GM19463 (cell line): ENCODE measurements around the gene PAM.
A peak's percentile ranks its signal among the peaks of the same experiment; 100 is the strongest.

Source experiments
- ATAC-seq: cut with Tn5 transposase; IDR thresholded peaks from one replicate; pipeline ENCODE4 v1.9.1; 2021; ENCODE audit warnings: mild to moderate bottlenecking, moderate library complexity; ENCODE audit not compliant: unreplicated experiment

Gene PAM

DNA sequence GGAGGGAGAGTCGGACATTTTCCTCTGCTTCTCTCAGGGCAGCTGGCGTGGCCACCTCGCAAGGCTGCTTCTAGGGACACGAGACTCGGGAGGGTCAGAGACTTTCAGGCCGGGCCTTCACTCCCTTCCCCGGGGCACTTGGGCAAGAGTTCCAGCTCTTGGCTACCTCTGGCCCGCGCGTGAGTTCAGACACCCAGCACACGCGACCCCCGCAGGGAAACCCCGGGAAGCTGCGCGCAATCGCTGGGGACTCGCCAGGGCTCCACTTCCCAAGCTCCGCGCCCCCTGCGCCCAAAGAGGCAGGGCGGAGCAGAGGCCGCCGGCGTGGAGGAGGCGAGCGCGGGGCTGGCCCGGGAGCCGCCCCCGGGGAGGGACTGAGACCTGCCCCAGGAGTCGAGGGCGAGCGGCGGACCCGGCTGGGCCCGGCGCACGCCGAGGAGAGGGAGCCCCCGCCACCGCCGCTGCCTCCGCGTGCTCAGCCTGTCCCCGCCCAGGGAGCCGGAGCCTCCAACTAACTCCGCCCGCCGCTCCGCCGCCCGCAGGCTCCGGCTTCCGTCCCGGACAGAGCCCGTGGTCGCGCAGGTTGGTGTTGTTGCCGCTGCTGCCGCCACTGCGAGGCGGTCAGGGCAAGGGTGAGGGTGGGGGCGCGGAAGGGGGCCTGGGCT is at the start of gene PAM:
Gene PAM (plus strand): TSS at position 539 of the 665 bp plus-strand sequence. CDS start 110,891 bp downstream, outside the sequence.
- ATAC-seq, result peak; percentile 82

DNA sequence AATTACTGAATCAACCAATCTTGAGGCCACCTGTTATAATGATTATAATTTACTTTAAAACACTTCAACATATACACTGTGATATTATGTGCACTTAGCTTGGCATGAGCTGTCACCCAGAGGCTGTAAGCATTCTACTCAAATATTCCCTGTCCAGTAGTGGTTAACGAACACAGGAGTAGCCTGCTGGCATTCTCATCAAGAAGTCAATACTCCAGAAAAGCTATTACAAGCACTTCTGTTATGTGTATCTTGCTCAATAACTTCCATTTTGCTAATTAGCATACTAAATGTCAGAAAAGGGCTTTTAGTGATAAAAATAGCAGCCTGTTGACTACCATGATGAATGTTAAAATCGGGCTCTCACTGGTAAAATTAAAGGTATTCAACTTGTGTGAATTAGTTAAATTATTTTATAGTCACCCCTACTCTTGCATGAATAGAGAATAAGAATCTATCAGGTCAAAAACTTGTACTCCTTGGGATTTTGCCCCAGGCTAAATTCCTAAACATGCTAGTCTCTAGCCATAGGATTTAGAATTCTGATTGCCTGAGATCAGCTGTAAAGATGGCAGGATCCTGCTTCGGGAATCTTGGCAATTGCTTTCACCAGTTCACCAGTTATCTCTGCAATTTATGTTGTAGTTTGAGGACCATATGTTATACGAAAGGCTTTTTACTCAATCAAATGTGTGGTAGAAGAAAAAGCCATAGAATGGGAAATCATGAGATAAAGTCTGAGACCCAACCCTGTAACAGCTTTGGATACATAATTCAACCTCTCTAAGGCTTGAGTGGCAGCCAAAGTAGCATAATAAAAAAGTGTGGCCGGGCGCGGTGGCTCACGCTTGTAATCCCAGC is 43.4 kb upstream of the PAM start:
- ATAC-seq, result no peak

DNA sequence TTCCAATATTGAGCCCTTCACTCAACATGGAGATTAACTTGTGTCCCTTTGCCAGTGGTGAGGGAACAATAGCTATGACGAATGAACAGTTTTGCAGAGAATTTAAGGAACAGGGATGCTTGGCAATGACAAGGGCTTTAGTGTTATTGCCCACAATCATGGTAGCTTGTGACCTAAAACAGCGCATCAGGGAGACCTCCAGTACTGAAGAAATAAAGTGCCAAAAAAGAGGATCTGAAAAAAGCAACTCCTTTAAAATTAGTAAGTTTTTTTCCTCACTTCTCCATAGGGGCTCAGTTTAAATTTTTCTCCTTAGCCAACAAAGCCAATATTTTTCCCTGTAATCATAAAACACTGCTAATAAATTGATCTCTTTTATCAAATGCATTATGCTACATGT is 41.8 kb upstream of the PAM start:
- peak; percentile 8 for ATAC-seq

DNA sequence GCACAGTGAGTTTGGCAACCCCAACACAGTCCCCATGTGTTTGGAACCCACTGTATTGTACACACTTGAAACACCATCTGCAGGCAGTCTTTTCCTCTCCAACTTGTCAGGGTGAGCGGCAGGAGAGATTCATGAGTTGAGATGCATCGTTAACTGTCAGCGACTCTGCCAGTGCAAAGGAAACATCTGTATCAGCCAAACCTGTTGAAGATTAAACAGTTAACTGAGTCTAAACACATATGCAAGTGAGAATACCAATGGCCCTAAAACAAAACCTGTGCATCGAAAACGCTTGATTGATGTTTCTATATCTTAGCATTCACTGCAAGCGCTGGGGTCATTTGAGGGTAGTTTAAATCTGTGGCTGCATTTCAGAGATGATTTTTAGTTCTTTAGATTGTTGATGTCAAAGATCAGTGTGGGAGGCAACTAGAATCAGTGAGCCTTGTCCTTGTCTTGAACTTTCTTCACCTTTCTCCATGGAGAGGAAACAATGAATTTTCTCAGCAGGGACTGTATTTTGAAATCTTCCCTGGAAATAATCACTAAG is 41.3 kb upstream of the PAM start:
- ATAC-seq, result peak; percentile 85

DNA sequence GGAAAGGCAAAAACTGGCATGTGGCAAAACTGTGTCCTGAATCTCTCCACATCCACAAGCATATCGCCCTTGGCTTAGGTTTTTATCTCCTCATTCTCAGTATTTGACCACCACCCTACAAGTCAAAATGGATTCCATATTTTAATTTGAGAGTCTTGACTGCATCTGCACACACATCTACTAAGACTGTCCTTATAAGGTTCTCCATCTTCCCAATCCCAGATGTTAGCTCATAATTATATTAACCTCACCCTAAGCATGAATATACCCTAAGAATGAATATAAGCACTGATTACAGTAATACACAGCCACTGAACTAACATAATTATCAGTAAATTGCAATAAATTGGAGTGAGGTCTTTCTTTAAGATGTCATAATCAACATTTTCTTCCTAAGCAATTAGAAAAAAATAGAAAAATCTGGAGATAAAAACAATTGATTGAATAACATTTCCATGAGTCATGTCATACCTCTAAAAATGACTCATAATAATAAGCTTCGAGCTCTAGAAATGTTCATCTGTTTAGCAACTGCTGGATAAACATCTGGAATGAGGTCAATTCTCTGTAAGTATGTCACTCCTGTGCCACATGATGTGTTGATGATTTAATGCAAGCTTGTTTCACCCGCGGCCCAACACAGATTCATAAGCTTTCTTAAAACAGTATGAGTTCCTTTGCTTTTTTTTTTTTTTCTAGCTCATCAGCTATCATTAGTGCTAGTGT is 39.9 kb upstream of the PAM start:
- ATAC-seq, result no peak

DNA sequence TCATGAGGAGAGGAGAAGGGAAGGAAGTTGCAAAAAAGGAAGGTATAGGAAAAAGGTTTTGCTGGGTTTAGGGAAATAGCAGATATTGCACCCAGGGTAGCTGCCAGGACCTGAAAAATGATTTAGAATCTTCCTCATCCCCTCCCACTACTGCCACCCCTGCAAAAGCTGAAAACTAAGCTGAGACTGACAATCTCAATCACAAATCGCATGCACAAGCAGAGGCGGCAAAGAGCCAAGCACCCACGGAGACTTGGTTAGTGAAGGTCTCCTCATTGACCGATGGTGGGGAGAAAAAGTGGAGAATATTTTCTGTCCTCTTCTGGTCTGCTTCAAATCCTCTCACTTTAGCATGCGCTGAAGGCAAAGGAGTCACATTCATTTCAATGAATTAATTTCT is 39.1 kb upstream of the PAM start:
- no peak for ATAC-seq

DNA sequence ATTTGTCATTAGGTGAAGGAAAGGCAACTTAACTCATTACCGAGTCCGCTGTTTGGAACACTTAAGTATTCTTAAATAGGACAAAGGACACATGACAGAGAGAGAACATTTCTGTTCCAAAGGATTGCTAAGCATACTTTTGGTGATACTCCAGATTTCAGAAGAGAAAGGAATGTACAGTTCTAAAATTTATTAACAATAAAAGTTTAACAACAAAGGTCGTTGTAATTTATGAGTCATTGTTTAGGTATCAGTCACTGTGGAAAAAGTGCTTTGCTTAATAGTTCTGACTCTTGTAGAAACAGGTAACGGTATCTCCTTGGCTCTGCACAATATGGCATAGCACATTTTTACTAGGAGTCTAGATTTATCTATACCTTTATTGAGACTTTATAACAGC is 36.3 kb upstream of the PAM start:
- no peak for ATAC-seq

DNA sequence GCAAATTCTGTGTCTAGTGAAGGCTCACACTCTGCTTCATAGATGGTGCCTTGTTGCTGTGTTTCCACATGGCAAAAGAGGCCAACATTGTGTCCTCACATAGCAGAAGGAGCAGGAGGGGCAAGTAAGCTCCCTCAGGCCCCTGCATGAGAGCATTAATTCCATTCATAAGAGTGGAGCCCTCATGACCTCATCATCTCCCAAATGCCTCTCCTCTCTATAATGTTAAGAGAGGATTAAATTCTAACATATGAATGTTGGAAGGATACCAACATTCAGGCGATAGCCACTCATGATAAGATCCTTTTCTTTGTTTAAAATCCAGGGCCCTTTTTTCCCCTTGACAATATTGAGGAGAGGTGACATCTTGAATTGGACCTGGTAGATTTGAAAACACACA is 35.2 kb upstream of the PAM start:
- no peak for ATAC-seq

DNA sequence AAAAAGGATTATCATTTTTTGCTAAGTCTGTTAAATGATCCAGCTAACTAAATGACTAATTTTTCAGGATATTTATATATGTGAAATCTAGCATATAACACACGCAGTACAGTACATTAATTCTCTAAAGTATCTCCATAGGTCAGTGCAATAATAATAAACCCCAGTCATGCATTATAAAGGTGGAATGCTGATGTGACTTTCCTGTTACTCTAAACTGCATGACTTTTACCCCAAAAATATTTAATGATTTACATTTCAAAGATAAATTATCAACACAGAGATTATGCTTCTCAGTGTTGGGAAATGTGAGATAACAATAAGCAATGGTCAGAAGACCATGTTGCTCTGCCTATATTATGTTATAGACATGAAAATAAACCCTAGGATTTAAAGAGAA is 34.1 kb upstream of the PAM start:
- no peak for ATAC-seq

DNA sequence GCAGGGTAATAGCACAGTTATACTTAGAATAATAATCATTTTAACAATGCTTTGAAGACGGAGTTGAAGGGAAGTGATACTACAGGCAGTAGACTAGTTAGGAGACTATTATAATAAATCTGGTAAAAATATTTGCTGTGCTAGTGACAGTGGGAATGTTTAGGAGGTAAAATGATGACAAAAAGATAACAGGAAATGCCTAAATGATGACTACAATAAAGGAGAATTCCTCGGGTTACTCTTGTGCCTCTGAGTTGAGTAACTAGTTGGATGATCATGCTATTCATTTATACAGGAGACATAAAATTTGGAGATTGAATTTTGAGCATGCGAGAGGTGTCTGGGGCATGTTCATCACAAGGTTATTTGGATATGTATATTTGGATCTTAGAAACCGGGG is 32.2 kb upstream of the PAM start:
- no peak for ATAC-seq

DNA sequence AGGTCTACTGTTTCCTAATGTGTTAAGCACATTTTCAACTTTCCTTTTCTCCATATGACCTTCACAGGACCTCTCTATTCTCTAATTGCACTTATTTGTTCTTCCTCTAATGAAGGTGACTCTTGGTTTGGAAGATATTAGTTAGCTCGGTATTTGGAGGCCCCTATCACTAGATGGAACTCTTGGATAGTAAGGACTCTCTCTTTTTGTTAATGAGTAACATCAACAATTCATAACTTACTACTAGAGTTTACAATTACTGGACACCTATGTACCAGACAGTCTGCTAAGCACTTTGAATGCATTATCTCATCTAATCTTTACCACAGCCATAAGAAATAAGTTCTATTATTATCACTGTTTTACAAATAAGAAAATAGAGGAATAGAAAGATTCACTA is 23.4 kb upstream of the PAM start:
- ATAC-seq, result no peak

DNA sequence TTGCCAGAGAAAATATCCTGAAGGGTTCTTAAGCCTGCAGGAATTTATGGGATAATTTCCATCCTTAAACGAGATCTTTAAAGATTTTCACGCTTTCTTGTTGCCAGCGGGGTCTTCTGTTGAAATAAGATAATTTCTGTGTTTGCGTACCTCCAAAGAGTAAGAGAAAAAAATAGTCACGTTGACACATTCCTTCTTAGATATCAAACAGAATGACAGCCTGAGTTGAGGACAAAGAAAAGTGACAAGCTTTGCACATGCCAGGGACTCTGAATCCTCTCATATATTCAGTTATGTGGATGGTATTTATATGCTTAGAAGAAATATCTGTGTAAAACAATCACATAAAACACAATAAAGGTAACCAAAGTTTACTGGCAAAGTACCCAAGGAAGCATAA is 21.6 kb upstream of the PAM start:
- ATAC-seq, result no peak

DNA sequence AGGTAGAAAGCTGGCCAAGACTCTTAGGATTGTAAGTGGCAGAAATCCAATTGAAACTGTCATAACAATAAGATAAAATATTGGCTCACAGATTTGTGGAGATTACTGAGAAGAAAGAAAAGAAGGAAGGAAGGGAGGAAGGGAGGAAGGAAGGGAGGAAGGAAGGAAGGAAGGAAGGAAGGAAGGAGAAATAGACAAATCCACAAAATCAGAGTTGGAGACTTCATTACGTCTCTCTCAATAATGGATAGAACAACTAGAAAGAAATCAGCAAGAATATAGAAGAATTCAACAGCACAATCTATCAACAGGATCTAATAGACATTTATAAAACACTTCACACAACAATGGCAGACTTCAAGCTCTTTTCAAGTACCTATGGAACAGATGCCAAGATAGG is 17.9 kb upstream of the PAM start:
- ATAC-seq, result no peak

DNA sequence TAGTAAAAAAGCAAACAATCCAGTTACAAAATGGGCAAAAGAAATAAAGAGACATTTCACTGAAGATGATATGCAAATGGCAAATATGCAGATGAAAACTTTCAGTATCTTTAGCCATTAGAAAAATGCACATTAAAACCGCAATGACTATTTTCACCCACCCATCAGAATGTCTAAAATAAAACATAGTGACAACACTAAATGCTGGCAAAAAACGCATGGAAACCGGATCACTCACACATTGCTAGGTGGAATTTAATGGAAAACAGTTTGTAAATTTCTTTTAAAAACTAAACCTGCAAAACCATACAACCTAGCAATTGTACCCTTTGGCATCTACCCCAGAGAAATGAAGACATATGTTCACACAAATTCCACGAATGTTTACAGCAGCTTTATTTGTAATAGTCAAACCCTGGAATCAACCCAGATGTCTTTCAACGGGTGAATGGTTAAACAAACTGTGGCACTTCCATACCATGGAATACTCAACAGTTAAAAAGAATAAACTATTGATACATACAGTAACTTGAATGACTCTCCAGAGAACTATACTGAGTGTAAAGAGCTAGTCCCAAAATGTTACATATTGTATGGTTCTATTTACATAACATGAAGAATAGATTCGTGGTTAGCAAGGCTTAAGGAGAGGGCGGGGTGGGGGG is 17.2 kb upstream of the PAM start:
- no peak for ATAC-seq

DNA sequence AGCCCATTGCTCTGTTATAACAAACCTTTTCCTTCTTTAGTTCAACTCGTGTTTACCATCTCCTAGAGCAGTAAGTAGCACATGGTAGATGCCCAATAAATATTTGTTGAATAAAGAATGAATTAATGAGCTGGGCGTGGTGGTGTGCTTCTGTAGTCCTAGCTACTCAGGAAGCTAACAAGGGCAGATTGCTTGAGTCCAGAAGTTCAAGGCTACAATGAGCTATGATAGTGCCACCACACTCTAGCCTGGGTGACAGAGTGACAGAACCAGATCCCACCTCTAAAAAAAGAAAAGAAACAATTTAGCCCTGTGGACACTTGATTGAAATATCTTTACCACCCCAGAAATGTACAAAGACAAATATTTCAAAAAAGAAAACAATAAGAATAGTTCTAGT is 14.6 kb upstream of the PAM start:
- ATAC-seq, result no peak

DNA sequence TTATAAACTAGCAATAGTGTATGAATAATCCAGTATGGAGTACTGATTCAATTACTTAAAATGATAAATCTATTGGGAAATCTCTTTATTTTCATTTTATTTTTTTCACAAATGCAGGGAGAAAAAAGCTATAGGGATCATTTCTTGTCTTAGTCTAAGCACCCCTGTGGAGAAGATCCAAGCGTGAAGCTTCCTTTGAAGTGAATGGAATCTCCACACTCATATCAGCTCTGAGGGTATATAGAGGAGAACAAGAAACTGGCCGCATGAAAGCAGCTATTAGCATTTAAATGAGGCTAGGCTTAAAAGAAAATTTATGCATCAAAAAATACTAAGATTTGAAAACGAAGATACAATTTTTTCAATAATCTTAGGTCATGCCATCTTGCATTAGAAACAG is 12.9 kb upstream of the PAM start:
- ATAC-seq, result no peak

DNA sequence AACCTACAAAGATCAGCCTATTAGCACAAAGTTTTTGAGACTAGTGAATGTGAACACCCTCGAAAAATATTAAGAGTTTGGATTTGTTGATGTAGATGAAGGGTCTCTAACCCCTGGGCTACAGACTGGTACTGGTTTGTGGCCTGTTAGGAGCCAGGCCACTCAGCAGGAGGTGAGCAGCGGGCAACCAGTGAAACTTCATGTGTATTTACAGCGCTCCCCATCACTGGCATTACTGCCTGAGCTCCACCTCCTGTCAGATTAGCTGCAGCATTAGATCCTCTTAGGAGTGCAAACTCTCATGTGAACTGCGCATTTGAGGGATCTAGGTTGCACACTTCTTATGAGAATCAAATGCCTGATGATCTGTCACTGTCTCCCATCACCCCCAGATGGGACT is 11.2 kb upstream of the PAM start:
- no peak for ATAC-seq

DNA sequence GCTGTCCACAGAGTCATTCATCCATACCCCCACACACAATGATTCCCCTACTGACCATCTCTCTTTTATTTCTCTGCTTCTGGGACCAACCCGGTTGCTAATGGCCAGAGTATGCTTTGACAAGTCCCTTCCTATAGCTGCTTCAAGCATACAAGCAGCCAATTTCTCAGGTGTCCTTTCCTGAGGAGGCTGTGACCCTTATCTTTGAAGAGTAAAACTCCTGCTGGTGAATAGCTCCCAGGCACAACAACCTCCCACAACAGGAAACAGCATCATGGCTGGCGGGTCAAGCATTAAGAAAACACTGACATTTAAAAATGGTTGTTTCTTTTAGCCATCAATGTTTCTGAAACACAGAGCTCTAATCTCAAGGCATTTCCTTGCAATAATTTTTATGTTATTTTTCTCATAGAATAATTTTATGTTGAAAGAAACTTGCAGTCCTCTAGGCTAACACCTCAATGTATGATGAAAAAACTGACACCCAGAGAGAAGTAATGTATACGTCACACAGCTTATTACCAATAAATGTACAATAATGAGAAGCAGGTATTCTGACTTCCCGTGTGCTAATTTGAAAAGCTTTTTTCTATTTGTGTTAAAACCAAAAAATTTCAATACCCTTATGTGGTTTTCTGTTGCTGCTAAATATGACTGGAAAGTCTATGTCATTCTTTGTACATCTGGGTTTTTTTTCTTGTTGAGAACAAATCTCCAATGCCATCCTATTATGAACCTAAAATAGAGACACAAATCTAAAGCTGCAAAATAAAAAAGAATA is 7.5 kb upstream of the PAM start:
- peak; percentile 77 for ATAC-seq

DNA sequence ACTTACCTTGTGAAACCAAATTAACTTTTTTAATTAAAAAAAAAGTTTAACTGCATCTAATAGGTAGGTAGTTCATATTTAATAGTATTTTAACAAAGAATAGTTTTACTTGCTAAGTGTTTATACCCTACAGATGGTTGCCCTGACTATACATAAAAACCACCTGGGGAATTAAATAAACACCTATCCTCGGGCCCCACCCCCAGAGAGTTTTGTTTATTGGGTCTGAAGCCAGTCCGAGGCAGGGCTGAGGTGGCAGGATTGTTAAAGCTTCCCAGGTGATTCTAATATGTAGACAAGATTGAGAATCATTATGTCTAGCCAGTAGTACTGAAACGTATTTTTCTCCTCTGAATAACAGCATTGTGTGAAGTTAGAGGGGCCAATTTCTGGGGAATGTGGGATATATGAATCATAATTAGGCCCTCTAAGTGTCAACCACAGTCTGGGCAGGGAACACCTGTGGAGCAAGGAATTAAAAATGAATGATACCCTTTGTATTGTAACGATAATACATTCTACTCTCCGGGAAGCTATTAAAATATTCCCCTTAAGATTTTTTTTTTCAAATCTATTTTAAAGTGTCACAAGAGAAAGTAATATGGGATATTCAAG is 5.6 kb upstream of the PAM start:
- no peak for ATAC-seq
